GM18520 (cell line): ENCODE measurements around the gene HPCAL1.

Experiments used
- ATAC-seq: cut with Tn5 transposase; IDR thresholded peaks from one replicate; pipeline ENCODE4 v1.9.1; 2021; ENCODE audit not compliant: unreplicated experiment

HPCAL1 gene

DNA sequence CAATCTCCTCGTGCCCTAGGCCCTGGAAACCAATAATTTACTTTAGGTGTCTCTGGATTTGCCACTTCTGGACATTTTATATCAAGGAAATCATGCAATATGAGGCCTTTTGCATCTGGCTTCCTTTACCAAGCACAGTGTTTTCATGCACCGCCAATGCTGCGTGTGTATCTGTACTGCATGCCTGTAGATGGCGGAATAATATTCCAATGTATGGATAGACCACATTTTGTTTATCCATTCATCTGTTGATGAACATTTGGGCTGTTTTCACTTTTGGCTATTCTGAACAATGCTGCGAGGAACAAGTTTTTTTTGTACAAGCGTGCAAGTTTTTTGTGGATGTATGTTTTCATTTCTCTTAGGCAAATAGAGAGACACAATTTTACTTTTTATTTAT is 18.9 kb downstream of the HPCAL1 start:
- ATAC-seq = no peak

DNA sequence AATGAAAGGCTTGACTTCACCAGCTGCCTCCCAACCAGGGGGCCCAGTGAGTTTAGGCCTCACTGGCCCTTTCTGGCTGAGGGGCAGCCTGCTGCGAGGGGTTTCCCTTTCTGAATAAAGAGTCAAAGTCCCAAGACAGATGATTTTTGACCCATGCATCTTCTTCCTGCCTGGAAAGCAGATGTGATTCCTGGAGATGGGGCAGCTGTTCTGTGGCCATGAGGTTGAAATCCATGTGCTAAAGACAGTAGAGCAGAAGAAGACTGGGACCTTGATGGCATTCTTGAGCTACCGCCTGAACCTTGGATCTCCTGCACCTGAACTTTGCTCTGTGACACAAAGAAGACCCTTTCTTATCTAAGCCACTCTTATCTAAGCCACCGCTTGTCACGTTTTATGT is 19.8 kb downstream of the HPCAL1 start:
- no peak for ATAC-seq

DNA sequence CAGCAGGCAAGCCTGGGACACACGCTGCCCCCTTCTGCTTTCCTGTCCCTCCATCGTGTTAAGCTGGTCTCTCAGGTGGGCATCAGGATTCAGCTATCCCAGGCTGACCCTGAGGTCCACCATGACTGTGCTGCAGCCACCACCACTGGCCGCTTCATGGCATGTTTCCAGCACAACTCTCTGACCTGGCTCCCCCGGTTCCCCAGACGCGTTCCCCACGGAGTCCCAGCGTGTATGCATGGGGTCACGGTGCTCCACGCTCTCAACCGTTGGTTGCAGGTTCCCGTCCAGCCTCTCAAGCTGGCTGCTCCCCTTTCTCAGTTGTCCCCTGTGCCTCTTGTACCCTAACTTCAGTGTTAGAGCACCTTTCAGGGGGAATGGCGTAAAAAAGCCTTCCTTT is 20.3 kb downstream of the HPCAL1 start:
- no peak for ATAC-seq

DNA sequence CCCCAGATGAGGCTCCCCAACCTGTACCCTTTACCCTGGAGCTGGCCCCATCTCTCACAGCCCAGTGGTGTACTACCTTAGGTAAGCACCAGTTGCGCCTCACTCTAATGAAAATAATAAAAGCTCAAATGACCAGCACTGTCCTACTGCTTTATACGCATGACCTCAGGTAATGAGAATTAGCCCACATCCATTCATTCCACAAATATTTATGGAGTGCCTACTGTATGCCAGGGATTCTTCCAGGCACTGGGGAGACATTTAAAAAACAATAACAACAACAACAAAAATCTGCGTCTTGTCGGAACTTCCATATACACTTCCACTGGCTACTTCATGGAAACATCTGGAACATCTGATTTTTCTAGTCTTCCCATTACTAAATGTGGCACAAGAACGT is 20.8 kb downstream of the HPCAL1 start:
- no peak for ATAC-seq

DNA sequence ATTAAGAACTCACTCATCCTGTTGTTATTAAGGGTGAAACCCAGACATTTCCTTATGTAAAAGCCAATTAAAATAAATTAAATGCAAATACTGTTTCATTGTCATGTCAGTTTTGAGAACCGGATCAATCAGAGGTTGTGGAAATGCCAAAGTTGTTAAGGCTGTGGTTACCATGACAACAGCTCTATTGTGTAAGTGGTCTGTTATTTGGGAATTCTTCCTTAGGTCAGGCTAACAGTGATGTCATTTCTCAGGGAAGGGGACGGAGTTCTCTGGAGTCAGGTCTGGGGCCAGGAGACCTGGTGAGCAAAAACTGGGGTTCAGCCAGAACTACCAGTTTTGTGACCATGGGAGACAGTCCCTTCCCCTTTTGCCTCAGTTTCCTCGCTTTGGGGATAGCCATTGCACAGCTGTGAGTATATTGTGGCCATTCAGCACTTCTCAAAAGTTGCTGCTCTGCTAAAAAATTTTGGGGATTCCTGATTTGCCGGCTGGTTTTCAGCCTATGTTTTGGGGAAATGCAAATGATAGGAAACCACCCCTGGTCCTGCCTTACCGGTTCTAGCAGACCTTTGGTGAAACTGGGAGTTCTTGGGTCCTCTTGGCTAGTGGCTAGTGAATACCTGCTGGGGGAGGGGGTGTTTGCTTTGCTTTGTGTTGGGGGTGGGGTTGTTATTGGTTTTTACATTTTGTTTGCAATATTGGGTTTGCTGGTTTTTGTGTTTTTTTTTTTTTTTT is 21.6 kb downstream of the HPCAL1 start:
- ATAC-seq = no peak

DNA sequence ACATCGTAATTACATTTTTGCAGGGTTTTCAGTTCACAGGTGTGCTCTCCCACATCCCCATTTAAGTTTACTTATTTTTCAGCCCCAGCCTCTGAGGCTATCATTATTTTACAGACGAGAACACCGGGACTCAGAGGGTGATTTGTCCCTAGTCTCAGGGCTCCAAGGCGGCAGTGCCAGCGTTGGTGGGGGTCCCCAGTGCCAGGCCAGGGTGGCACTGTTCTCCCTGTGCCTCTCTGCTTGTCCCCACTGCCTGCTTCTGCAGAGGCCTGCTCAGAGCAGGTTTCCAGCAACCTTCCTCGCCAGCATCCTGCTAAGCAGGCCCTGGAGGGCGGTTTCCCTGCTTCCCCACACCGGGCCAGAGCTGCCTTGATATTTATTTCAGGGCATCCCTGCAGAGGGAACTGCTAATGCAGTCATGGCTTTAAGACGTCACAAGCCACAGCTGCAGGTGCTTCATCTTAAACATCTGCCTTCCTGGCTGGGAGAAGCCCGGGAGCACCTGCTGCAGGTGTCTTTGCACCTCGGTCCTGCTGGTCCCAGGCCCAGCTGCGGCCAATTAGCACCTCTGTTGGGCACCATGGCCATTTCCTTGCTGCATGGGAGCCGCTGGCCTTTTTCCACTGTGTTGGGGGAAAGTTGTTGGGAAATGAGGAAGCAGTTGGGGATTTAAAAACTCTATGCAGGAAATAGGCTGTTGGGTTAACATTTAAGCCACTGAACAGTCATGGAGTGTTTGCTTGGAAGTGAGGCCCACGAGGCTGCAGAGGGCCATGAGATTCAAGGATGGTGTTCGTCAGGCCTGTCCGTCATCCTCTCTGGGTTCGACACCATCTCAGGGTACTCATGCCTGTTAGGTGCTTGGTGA is 22.8 kb downstream of the HPCAL1 start:
- ATAC-seq = no peak

DNA sequence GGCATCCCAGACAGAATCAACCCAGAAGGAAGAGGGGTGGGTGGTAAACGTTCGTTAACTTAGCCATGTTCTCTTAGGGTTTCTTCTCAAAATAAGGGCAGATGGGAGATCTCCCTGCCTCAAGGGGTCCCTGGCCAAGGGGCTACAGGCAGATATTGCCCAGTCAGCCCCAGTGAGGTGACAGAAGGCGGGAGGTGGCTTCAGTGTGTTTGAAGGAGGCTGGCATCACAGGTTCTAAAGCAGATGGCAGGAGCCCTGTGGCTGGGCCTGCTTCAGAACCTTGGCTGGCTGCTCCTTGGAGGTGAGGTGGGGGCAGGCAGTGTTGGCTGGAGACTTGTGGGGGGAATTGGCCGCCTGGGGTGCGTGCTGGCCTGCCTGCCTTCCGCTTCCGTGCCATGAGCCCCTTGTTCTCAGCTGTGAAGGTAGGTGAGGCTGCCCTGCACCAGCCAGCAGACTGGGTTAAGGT is 23.5 kb downstream of the HPCAL1 start:
- ATAC-seq = no peak

DNA sequence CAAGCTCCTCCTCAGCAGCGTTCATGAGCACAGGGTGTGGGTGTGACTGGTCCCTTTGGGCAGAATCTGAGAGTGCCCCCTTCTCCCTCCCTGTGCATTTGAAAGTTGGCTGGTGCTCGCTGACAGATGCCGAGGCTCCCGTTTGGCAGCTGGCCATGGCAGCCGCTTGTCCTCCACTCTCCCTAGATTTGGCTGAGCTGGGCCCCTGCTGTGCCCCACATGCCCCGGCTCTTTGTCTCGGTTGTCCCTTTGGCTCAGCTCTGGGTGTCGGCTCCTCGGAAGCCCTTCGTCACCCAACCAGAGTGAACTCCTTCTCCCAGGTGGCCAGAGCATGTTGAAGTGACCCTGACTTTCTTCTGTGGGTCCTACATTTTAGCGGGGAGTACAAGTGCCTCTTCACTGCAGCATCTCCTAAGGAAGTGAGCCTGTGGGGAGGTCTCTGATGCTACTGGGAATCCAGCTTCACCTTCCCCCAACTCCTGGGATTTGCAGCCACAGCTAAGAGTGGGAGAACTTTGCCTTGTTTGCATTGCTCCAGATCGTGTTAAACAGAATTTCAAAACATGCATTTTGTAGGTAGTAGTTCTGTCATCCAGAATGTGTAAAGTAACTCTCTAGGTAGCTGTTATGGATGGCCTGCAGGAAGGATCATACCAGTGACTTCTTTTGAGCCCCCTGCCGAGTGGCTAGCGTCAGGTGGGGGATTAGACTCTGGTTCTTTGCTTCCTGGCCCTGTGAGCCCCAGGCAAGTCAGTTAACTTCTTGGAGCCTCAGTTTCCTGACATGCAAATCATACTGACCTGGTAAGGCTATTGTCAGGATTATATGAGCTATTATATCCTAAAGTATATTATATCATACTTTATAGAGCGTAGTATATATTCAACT is 24.2 kb downstream of the HPCAL1 start:
- no peak for ATAC-seq

DNA sequence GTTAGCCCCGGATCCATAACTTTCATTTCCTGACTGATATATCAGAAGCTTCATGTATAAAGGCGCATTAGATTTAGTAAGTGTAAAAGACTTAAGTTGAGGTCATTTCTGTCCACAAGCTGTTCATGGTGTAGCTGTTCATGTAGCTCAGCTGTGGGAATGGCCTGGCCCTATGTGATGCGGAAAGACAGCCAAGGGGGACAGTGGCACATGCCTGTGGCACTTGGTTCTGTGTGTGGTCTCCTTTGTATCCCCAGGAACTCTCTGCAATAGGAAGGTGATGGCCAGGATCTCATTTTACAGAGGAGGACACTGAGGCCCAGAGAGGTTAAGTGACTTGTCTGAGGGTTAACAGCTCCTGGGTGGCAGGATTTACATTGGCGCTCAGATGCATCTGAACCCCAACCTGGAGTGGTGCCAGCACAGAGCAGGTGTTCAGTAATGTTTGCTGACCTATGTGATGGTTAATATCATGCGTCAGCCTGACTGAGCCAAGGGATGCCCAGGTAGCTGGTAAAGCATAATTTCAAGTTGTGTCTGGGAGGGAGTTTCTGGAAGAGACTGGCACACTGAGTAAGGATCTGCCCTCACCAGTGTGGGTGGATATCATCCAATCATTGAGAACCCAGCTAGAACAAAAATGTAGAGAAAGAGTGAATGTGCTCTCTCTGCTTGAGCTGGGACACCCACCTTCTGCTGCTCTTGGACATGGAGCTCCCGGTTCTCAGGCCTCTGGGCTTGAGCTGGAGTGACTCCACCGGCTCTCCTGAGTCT is 25.4 kb downstream of the HPCAL1 start:
- no peak for ATAC-seq

DNA sequence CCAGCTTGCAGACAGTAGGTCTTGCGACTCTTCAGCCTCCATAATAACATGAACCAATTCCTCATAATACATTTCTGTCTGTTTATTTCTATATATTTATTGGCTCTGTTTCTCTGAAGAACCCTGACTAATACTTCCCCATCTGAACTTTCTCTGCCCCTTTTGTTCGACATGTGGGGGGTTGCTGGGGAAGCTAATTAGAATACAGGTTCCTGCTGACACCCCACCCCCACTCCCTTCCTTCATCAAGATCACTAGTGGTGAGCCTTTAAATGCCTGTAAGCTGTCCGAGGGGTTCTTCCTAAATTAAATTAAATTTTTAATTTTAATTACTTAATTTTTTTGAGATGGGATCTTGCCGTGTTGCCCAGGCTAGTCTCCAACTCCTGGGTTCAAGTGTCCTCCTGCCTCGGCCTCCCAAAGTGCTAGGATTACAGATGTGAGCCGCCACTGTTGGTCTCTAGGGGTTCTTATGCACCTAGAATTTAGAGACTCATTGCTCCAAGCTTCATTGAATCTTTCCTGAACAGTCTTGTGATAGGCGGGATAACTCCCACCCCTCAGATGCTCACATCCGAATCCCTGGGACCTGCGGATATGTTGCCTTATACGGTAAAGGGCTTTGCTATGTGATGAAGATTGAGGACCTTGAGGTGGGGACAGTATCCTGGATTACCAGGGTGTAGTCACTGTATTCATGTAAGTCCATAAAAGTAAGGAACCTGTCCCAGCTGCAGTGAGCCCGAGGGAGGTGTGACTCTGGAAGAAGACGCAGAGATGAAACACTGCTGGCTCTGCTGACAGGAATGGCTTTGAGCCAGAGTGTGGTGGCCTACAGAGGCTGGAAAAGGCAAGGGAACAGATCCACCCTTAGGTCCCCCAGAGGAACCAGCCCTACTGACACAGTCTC is 26.2 kb downstream of the HPCAL1 start:
- no peak for ATAC-seq

DNA sequence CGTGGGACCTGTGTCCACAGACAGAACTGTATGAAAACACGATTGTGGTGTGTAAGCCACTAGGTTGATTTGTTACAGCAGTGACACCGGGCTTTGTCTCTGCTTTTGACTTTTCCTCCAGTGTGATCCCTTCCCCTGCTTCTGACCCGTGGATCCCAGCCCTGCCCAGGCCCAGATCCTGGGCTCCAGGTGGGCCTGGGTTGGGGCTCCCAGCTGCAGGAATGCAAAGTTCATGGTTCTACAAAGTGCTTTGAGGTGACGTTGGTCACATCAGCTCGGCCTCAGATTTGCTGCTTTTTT is 26.8 kb downstream of the HPCAL1 start:
- ATAC-seq = no peak

DNA sequence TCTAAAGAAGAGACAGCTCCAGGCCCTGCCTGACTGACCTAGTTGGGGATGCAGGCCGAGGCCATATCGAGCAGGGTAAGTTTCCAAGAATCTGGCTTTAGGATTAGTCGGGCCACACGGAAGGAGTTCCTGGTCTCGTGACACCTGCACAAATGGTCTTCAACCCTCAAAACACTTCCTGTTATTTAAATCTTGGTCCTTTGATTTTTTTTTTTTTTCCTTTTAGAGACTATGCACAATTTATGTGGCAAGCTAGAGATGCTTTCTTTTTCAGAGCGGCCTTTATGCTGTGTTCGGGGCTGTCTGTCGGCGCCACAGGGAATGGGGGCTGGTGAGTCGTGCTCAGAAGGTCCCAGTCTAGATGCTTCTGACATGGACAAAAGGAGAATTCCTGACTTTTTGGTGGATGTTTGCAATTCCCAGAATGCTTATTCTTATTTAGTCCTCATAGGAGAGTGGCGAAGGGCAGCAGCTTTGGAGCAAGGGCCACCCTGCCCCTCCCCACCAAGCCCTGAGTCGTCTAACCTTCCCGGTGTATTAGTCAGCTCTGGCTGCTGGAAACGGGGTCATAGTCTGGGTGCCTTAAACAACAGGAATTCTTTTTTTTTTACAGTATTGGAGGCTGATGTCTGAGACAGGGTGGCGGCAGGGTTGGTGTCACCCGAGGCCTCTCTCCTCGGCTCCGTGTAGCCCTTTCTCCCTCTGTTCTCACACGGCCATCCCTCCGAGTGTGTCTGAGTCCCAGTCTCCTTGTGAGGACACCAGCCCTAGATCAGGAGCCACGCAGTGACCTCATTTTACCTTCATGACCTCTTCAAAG is 27.4 kb downstream of the HPCAL1 start:
- ATAC-seq = no peak

DNA sequence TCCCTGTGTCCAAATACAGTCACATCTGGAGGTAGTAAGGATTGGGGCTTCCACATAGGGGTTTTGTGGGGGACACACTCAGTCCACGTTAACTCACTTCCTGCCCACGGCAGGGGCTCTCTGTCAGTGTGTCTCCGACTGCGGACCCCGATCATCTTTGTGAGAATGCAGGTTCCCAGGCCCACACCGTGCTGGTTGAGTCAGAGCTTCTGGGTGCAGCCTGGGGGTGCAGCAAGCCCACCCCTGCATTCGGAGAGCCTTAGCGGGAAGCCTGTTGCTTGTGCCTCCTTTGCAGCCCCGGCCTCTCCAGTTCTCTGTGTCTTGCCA is 28.0 kb downstream of the HPCAL1 start:
- ATAC-seq = no peak

DNA sequence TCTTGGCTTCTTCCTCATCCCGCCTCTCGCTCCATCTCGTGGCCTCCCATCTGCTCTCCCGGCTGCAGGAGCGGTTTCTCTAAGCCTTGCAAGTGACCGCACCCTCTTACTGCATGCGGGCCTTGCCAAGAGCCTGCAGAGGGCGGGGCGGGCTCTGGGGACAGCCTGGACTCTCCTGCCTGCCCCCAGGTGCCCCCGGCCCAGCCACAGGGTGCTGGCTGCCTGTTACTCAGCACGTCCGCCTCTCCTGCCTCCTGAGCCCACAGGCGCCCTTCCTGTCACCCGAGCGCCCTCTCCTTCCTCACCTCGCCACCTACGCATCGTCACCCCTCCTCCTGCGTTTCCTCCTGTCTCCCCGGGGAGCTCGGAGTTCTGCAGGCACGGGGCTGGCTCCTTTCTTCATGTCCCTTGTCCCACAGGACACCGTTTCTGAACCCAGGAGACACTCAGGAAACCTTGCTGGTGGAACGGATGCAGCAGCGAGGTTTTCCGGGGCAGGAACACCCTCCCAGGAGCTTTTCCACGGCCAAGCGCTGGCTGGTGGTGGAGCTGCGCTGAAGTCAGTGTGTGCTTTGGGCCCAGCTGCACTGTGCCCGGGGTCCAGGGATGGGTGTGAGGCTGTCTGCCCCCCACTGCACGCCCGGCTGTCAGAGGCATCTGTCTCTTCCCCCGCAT is 28.5 kb downstream of the HPCAL1 start:
- ATAC-seq = no peak

DNA sequence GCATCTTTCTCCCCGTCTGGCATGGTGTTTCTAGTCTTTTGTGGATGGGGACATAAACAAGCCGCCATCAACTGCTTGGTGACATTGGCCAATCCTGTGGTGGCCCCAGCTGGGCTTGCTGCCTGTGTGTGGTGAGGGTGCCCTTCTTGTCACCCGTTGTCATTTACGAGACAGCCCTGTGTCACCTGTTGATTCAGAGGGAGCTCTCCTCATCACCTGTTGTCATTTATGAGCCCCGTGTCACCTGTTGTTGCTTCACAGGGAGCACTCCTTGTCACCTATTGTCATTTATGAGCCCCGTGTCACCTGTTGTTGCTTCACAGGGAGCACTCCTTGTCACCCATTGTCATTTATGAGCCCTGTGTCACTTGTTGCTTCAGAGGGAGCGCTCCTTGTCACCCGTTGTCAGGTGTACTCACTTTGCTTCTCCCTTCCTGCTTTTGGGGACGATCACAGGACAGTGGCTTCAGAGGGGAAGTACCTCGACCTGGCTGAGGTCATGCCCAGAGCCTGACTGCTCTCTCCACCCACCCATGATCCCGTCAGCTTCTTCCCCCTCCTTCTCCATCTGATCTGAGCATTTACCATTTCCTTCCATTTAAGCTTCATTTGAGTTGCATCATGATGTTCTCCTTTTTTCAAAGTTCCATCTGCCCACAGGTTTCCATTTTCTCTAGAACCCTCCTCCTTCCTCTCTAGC is 29.1 kb downstream of the HPCAL1 start:
- no peak for ATAC-seq

DNA sequence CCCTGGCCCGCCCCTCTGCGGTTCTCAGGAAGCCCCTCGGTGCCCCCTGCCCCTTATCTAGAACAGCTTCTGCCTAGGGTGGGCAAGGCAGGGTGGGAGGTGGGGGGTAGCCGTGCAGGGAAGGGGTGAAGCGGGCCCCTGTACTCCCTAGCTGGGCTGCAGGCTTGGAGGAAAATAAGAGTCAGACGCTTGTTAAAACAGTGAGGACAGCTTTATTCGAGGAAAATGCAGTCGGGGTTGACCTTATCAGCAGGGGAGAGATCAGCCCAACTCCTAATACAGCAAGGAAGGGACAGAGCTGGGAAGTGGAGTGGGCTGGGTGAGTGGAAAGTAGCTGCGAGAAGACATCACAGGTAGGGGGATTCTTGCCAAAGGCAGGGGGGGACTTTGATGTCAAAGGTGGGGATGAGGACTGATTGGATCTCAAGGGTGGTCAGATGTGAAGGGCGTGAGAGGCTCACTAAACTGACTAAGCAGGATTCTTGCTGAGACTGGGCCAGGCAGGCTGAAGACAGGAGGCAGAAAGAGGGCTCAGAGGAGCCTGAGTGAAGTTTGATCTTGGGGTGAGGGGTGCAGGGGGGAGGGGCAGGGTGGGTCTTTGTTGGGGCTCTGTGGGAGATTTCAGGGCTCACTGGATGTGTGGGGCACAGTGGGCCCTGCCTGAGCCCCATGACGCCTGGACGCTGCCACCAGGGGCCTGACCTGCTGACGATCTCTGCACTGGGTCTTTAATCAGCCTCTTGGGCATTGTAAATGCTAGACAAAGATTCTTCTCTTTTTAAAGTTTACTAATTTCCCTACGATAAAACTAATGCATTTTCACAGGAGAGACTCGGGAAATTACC is 29.9 kb downstream of the HPCAL1 start:
- ATAC-seq = no peak

DNA sequence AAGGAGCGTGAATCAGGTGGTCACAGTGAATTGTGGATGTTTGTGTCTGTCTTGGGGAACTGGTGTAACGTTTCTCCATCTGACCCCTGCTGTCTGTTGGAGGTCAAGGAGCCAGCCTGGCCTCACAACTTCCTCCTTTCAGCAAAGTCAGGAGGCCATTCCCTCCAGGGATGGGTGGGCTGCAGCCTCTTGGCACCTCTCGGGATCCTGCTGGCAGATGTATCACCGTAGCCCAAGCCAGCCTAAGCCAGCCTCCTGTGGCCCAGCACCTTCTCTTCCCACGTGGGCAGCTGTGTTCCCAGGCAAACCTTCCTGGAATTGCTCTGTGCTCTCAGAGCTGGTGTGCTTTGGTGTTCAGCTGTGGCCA is 30.5 kb downstream of the HPCAL1 start:
- no peak for ATAC-seq
